GM18526 (cell line): ENCODE data around the gene OR51B6.

Source experiments
- POLR2A ChIP-seq: IDR thresholded peaks from 3 replicates; pipeline ENCODE4 v1.6.1; 2011; ENCODE audit not compliant: insufficient read length; ENCODE audit errors: extremely low read depth

OR51B6 gene, protein sequence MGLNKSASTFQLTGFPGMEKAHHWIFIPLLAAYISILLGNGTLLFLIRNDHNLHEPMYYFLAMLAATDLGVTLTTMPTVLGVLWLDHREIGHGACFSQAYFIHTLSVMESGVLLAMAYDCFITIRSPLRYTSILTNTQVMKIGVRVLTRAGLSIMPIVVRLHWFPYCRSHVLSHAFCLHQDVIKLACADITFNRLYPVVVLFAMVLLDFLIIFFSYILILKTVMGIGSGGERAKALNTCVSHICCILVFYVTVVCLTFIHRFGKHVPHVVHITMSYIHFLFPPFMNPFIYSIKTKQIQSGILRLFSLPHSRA

DNA sequence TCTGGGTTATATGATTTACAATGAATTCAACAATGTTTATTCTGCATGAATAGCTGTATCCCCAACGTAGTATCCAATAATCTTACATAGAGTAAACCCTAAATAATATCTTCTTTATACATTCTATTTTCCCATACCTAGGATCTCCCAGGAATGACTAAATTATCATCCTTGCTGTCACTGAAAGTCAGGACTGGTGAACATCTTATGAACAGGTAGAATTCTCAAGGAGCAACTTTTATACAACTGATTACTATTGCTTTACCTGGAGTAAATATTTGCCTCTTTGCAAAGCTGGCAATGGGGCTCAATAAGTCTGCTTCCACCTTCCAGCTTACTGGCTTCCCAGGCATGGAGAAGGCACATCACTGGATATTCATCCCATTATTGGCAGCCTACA is at the start of gene OR51B6:
Gene OR51B6 (plus strand): TSS at position 301 of the 400 bp plus-strand sequence. CDS start 0 bp downstream, at position 301.
- no peak for TF ChIP-seq POLR2A

DNA sequence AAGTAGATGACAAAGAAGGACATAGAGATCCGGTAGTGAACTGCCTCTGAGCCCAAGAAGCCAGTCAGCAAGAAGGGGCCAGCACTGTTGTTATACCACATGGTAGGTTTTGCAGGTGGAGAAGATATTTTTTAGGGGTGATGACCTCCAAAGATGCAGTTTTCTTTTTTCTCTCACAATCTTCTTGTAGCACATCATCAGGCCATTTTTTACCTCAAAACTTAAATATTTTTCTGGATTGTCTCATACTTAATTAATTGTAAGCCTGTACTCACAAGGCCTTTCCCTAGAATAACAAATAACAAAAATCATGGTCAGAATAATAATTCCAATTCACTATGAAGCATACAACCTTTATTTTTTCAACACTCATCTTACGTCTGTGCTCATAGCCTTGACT is 49.5 kb upstream of the OR51B6 start, which contains the start of gene OR51B4:
Gene OR51B4 (minus strand): TSS at position 101 of the 400 bp plus-strand sequence. CDS start 0 bp downstream, at position 101.
- no peak for TF ChIP-seq POLR2A

DNA sequence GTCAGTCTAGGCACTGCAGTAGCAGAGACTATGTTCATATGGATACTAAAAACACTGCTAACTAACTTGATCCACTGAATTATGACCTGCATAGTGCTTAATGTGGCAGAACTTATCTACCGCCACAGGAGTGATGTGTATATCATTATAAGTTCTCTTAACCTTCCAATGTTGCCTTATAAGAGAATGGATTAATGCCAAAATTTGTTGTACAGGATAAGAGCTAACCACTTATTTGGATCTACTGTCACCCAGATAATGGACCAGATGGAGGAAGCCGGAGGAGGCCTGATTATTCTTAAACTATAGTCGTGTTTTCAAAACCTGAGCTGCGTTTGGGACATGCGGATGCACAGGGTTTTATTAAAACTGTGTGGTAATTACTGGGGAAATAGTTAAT is 47.7 kb upstream of the OR51B6 start:
- no peak for TF ChIP-seq POLR2A

DNA sequence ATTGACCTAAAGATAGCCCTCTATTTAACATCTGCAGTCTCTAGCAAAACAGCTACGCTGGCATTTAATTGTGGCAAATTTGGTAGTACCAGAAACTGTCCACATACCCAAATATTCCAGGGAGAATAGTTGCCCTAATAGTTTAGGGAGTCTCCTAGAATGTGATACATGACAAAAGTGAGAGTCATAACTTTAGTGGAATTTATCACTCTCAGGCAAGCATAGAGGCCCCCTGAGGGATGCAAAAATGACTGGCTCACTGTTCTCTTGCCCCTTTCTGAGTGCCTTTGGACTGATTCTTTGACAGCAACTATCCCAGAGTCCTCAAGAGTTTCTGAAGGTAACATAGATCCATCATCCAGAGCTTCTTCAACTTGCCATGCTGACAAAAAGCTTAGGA is 47.3 kb upstream of the OR51B6 start:
- TF ChIP-seq POLR2A, result no peak

DNA sequence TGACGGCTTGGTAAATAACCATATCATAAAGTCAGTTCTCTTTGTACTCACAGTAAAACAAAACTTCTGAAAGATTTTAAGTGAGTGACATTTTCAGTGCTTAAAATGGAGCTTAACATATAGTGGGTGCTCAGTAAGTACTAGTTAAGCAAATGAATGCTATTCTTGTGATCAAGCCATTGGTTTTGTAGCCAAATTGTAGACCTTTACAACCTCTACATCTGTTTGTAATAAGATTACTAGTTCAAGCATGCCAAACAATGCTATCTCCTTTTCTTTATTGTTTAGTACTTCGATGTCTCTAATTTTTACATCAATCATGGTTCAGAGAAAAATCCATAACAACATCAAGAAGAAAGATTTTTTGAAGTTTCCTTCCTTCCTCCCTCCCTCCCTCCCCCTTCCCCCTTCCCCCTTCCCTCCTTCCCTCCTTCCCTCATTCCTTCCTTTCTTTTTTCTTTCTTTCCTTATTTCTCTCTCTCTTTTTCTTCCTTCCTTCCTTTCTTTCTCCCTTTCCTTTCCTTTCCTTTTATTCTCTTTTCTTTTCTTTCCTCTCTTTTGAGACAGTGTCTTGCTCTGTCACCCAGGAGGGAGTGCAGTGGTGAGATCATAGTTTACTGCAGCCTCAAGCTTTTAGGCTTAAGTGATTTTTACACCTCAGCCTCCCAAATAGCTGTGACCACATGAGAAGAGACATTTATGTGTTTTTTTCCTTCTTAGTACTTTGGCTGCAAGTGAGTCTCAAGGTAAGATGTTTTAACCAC is 43.9 kb upstream of the OR51B6 start:
- TF ChIP-seq POLR2A, result no peak

DNA sequence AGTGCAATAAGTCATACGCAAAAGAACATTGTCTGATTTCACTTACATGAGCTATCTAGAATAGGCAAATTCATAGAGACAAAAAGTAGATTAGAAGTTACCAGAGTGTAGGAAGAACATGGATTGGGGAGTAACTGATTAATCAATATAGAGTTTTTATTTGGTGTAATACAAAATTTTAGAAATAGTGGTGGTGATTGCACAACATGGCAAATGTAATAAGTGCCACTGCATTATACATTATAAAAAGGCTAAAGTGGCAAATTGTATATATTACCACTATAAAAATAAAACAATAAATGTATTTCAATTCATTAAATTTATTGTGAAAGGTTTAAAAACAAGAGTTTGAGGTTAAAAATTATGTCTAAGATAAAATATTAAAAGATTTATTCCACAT is 40.9 kb upstream of the OR51B6 start:
- TF ChIP-seq POLR2A, result no peak

DNA sequence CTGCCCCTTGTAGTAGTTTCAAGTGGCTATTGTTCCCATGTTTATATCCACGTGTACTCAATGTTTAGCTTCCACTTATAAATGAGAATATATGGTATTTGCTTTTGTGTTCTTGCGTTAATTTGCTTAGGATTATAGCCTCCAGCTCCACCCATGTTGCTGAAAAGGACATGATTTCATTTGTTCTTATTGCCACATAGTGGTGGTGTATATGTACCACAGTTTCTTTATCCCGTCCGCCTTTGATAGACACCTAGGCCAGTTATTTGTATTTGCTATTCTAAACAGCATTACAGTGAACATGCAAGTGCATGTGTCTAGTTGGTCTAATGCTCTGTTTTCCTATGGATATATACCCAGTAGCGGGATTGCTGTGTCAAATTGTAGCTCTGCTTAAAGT is 34.0 kb upstream of the OR51B6 start:
- TF ChIP-seq POLR2A, result no peak

DNA sequence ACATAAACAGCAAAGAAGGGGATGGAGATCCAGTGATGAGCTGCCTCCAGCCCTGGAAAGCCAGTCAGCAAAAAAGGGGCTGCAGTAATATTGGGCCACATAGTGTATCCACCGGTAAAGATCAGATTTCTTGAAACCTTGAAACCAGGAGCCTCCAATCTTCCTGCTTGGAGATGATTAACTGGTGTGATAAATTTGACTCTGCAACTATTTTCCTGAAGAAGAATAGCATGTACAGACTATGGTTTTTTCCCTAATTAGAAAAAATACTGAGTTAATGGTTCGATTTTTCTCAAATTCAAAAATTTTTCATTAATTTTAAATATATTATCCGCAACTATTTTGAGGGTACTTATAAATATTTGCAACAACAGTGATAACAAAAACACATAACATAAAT is 27.1 kb upstream of the OR51B6 start, which contains the start of gene OR51B2:
Gene OR51B2 (minus strand): TSS at position 101 of the 400 bp plus-strand sequence. CDS start 0 bp downstream, at position 101.
- no peak for TF ChIP-seq POLR2A

DNA sequence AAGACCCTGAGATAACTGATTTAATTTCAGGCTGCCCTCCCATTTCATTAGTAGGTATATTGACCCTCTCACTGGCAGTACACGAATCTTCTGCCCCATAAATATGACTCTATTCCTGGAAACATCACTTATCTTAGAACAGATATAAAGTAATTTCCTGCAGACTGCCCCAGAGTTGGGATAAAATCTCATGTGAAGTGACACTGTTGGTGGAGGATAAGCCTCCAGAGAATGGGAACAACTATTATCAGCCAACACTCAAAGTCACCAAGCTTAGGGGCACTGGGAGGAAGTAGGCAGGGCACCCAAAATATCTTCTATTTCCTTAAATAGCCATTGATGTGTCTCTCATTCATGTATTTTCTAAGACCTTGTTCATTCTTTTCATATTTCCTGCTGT is 16.1 kb upstream of the OR51B6 start:
- TF ChIP-seq POLR2A, result no peak

DNA sequence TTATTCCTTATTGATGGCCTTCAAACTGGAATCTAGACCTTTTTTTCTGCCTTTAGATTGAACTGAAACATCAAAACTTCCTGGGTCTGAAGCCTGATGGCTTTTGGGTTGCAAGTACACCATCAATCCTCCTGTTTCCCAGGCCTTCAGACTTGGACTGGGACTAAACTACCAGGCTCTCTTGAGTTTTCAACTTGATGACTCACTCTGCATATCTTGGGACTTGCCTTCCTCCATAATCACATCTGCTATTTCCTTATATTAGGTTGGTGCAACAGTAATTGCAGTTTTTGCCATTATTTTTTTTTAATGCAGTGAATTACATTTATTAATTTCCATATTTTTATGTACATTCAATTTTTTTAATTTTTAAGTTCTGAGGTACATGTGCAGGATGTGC is 15.0 kb upstream of the OR51B6 start:
- TF ChIP-seq POLR2A, result no peak

DNA sequence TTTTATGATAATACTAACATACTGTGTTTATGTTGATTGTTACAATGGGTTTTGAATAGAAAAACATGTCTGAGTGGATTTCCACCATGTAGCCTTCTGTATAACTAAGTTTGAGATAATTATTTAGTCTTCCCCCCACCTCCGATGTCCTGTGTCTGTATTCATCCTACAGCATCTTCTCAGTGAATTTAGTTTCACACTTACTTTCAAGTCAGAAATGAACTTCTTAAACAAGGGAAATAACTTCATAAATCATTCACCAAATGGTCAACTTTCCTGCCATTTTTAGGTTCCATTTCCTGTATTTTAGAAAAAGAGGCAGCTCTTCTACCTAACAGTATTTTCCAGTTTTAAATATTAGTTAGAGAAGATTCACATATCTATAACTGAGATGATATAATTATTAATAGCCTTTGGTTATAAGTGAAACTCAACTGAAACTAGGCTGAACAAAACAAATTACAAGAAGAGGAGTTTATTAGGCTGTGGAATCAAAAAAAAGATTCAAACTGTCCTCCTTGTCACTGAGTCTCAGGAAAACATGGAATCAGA is 11.5 kb upstream of the OR51B6 start:
- no peak for TF ChIP-seq POLR2A

DNA sequence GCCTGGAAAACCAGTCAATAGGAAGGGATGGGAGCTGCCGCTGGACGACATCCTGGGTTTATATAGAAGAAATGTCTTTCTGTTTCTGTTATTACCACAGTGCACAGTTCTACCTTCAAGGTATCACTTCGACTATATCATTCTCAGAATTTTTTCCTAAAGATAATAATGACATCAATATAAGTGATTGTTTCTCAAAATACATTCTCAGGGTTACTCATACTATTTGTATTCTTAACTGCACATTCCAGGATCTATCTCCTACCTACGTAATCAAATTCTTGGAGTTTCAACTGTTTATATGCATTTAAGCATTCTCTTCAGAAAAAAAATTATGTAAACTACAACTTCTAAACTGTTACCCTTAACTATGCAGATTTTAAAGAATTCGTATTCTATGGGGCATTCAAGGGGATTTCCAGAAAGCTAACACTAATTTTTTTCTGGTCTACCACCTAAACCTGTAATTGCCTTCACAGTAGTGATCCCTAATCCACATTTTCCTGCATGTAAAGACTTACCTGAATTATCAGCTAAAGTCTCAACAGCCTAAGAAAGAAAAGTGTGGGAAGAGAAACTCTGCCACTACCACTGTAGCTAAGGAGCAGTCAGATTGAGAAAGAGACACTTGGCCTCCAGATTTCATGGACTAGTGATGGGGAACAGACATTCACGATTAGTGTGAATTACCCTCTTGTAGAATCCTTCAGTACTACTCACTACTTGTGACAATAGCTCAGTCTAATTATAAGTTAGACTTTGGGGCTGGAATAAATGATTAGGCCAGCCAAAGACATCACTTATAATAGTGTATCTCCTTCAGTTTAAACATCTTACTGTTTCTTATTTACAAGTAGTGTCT is 7.6 kb upstream of the OR51B6 start, which contains the start of gene OR51B5:
Gene OR51B5 (minus strand): TSS at position 51 of the 862 bp plus-strand sequence. CDS start 0 bp downstream, at position 51.
- TF ChIP-seq POLR2A, result no peak

DNA sequence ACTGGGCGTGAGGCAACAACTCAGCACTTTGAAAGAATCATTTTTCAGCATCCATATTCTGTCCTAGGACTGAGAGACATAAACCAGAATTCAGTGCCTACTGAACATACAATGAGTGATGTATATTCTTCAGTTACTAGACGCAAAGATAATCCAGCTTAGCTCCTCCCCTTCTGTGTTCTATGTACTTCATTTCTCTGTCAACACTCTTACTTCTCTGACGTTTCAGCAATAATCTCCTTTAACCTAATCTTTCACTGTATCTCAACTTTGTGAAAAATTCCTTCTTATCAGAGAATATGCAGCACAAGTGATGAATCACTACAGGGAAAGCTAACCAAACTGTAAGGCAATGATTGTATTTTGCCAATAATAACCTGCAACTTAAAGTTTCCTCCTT is 5.5 kb upstream of the OR51B6 start:
- TF ChIP-seq POLR2A, result no peak

DNA sequence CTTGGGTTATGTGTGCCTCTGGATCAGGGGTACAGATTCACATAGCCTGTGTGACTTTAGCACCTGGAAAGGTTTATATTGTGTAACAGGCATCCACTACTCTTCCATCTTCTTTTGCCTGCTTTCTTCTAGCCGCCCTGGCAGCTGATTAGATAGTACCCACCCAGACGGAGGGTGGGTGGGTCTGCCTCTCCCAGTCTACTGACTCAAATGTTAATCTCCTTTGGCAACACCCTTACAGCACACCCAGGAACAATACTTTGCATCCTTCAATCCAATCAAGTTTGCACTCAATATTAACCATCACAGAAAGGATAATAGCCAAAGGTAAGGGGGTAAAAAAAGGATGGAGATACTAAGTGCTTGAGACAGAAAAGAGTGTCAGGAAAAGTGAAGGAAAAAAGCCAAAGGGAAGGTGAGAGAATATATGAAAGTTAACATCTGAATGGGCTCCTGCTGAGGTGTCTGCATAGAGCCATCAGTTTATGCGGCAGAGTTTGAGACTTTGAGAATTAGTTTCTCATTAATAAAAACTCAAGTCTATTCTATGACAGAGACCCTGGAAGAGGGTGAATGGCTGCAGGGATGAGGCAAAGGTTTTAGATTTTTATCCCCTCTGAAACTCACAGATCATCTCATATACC is 2.6 kb upstream of the OR51B6 start:
- TF ChIP-seq POLR2A, result no peak

DNA sequence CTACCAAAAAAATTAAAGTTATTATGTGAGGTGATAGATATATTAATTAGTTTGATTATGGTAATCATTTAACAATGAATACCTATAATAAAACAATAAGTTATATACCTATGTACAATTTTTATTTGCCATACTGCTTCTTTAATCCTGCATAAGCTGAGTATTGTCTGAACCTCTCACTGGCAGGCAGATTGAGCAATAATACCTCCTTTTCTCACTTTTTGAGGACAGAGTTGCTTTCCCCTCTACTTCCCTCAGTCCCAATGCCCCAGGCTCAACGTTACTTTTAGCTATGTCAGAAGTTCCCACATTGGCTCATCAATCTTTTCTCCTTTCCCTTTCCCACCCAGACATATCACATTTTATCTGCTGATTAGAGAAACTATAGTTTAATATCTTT is 1.8 kb upstream of the OR51B6 start:
- no peak for TF ChIP-seq POLR2A

DNA sequence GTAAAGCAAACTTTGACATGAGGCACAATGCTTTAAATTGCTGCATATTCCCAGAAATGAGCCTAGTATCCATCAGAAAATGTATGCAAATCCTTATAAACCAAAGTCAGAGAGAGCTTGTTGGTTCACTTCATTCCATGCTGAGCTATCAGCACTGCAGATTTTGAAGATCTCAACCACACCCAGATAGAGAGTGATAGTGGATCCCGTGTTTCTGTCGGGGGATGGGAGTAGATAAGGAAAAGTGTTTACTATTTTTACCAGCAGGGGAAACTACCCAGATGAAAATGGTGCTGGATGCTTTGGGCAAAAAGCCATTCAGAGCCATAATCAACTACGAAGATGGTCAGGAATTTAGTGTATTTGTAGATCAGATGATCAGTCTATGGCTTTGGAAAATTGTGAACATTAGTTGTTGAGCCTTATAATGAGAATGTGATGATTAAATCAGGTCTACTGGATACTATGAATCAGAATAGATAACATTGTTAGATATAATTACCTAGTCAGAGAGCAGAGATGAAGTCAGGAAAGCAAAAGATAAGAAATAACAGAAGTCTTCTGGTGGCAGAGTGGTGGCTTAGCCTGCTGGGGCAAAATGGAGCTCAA is 10.8 kb downstream of the OR51B6 start:
- TF ChIP-seq POLR2A, result no peak
